Lower leg skin (tissue), 3 donors: ENCODE measurements around the gene EML1.

ENCODE experiments used
- POLR2A ChIP-seq, 2 donors: fragments of 450-650 bp; IDR thresholded peaks; one replicate each; pipeline ENCODE4 v1.6.1; 2016 to 2017; ENCODE audit warnings: antibody characterized with exemption in 2 of 2, mild to moderate bottlenecking in 1 of 2, moderate library complexity in 1 of 2
- TF ChIP-seq, protein P1 (sequence below), 3 donors: fragments of 450-650 bp; IDR thresholded peaks; one replicate each; pipeline ENCODE4 v1.5.1; 2016; ENCODE audit warnings: antibody characterized with exemption in 3 of 3, mild to moderate bottlenecking in 3 of 3, moderate library complexity in 2 of 3

DNA sequence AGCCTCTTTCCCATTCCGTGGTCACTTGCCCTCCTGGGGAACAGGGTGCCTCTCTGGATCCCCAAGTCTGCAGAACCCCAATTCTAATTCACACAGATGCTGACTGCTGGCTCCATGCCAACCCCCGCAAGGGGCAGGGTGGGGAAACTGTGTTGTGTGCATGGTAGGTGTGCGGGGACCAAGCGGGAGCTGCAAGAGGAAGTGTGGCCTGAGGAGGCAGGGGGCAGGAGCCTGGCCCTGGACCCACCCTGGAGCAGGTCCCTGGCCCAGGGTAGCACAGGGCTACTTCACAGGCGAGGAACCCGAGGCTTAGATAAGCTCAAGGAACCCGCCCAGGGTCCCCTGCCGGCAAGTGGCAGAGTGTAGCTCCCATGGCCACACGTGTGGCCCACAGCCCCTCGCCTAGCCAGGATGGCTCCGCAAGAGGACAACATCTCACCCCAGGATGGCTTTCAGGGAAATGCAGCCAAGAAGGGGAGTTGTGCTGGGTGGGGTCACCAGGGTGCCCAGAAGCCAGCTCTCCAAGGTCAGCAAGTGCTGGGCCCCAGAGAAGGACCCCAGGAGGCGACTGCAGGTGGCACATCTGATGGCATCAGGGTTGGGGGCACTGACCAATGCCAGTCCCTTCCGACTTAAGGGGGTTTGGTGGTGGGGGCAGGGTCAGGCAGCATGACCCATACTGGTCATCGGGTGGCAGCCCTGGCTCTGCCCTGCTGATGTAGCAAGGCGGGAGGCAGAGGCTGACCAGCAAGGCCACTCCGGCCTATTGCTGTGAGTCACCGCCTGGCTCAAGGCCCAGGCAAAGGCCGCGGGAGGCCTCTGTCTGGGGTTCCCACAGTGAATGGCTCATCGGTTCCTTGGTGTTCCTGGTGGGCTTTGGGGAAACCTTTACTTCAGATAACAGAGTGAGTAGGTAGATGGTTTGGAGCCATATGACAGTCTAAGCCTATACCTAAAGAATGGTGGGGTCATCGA, 37.3 kb upstream of the EML1 start:
- TF ChIP-seq POLR2A (IDR thresholded peaks at IDR 0.05): no peak
- TF ChIP-seq, protein P1, sequence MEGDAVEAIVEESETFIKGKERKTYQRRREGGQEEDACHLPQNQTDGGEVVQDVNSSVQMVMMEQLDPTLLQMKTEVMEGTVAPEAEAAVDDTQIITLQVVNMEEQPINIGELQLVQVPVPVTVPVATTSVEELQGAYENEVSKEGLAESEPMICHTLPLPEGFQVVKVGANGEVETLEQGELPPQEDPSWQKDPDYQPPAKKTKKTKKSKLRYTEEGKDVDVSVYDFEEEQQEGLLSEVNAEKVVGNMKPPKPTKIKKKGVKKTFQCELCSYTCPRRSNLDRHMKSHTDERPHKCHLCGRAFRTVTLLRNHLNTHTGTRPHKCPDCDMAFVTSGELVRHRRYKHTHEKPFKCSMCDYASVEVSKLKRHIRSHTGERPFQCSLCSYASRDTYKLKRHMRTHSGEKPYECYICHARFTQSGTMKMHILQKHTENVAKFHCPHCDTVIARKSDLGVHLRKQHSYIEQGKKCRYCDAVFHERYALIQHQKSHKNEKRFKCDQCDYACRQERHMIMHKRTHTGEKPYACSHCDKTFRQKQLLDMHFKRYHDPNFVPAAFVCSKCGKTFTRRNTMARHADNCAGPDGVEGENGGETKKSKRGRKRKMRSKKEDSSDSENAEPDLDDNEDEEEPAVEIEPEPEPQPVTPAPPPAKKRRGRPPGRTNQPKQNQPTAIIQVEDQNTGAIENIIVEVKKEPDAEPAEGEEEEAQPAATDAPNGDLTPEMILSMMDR (IDR thresholded peaks at IDR 0.05): no peak
